AG09319 (cell line): Measurements from ENCODE around the gene TRHDE.
"Not testable (repeated sequence)": the region's sequence is repeated elsewhere in the genome, so short reads cannot be mapped to it uniquely, and the experiment has no call there.

Source experiments
- DNase-seq: peaks from one replicate; pipeline ENCODE4 v3.0.0-alpha.2; 2010; ENCODE audit warnings: low read depth; ENCODE audit errors: extremely low read depth
- TF ChIP-seq, protein P1 (sequence below): IDR thresholded peaks from 2 replicates; pipeline ENCODE4 v1.5.1; 2011; ENCODE audit warnings: low read depth, mild to moderate bottlenecking, inconsistent platforms, low read length, moderate library complexity

TRHDE gene

DNA sequence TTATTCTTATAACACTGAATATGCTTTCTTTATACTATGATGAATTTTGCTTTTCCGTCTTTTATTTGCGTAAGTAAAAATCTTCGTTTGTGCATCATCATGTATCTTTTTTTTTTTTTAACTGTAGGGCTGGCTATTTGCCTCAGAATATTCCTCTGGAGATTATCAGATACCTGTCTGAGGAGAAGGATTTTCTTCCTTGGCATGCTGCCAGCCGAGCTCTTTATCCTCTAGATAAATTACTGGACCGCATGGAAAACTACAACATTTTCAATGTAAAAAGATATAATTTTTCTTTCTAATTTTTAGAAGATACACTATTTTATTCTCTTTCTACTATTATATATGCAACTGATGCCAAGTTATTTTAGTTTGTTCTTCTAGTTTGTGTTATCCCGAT, 346.6 kb downstream of the TRHDE start:
- no peak for DNase-seq
- TF ChIP-seq, protein P1, sequence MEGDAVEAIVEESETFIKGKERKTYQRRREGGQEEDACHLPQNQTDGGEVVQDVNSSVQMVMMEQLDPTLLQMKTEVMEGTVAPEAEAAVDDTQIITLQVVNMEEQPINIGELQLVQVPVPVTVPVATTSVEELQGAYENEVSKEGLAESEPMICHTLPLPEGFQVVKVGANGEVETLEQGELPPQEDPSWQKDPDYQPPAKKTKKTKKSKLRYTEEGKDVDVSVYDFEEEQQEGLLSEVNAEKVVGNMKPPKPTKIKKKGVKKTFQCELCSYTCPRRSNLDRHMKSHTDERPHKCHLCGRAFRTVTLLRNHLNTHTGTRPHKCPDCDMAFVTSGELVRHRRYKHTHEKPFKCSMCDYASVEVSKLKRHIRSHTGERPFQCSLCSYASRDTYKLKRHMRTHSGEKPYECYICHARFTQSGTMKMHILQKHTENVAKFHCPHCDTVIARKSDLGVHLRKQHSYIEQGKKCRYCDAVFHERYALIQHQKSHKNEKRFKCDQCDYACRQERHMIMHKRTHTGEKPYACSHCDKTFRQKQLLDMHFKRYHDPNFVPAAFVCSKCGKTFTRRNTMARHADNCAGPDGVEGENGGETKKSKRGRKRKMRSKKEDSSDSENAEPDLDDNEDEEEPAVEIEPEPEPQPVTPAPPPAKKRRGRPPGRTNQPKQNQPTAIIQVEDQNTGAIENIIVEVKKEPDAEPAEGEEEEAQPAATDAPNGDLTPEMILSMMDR, result no peak

DNA sequence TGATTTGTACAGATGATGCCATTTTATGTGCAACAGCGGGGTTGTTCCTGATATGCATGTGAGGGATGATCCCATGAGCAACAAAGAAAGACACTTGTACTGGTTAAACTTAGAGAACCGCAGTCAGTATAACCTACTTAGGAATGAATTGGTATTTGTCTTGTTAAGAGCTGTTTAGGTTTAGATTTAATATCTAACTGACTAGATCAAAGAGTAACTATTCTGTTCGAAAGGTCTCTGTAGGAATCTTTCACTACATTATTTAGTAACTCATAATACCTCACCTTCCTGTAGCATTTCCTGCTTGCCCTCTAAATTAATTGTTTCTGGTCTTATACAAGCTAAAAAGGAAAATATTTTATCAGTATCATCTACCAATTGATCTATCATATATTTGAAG, 350.4 kb downstream of the TRHDE start:
- DNase-seq, result no peak
- TF ChIP-seq, protein P1, result no peak

DNA sequence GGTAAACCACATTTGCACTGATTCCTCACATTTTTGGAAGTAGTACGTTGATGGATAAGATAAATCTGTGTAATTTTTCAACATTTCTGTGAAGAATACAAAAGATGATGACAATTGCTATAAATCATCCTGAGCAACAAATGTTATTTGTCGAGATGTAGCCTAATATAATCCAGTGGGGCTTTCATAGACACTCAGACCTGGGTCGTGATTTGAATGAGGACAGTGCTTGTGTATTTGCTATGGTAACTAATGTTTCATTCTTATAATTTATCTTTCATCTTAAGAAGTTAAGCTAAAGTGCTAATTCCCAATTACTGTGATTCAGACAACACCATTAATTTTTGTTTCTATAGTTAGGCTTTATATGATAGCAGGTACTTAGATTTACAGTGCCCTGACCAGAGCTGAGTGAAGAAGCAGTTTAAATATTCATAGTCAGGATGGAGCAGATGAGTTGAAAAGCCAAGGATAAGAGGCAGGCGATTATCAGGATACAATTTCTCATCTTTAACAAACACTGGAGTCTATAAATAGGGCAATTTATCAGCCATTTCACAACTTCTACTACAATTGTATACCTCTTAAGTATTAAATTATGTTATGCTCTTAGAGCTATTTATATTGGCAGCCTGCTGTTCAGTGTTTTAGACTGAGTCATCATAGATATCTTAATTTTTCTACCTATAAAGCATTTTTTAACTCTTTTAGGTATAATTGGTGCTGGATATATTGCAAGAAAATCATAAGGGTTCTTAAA, 359.9 kb downstream of the TRHDE start:
- TF ChIP-seq, protein P1, result no peak
- no peak for DNase-seq

- no peak for DNase-seq
- TF ChIP-seq, protein P1, result no peak
These were observed 370.5 kb downstream of the TRHDE start for GRCh38 chr12:72642706-72643105.

- TF ChIP-seq, protein P1, result no peak
- no peak for DNase-seq
These were observed 375.0 kb downstream of the TRHDE start for GRCh38 chr12:72647139-72647538.

DNA sequence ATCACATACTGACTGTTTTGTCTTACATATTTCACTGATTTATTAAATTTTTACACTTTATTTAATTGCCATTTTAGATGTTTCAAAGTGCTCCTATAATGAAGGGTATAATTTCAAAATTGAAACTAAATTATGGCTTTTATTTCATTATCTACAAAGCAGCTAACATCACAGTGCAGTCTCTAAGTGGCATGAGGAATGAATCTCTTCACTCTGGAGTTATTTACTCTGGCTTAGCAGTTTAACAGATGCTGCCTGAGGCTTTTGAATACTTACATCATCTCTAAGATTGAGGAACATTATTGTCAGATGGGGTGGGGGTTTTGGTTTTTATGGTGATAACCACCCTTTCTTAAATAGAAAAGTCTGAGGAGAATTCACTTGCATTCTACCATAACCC, 386.4 kb downstream of the TRHDE start:
- TF ChIP-seq, protein P1, result no peak
- DNase-seq, result no peak

GRCh38 chr12:72660174-72660573, 388.0 kb downstream of the TRHDE start:
- not testable (repeated sequence) for DNase-seq

- TF ChIP-seq, protein P1, result no peak
- DNase-seq, result no peak
These were observed 401.7 kb downstream of the TRHDE start for GRCh38 chr12:72673853-72674252.
